Suprapubic skin (tissue), 4 donors: Measurements from ENCODE around the gene TEKT3. TPM values are rescaled to one million over a fixed set of nuclear protein-coding genes. Genes with fewer than 3 reads are reported as not detected.

Source experiments
- DNase-seq, 2 donors: peaks; one replicate each; pipeline ENCODE4 v3.0.0-alpha.2; 2019; ENCODE audit warnings: low spot score in 2 of 2
- H3K27ac ChIP-seq: fragments of 200-600 bp; sonication (generic); one replicate; pipeline ENCODE4 v1.5.1; 2019
- H3K27me3 ChIP-seq: fragments of 200-600 bp; sonication (generic); one replicate; pipeline ENCODE4 v1.5.1; 2019
- H3K36me3 ChIP-seq: fragments of 200-600 bp; sonication (generic); one replicate; pipeline ENCODE4 v1.5.1; 2019
- H3K4me1 ChIP-seq: fragments of 200-600 bp; sonication (generic); one replicate; pipeline ENCODE4 v1.5.1; 2019
- H3K4me3 ChIP-seq: fragments of 200-600 bp; sonication (generic); one replicate; pipeline ENCODE4 v1.5.1; 2019; ENCODE audit warnings: mild to moderate bottlenecking
- H3K9me3 ChIP-seq: fragments of 200-600 bp; sonication (generic); one replicate; pipeline ENCODE4 v1.5.1; 2019
- CTCF ChIP-seq, 2 donors: fragments of 200-600 bp in 1 of 2; fragments of 450-650 bp in 1 of 2; sonication (generic) in 1 of 2; IDR thresholded peaks; one replicate each; pipeline ENCODE4 v1.5.1; 2016 to 2019; ENCODE audit warnings: antibody characterized with exemption in 2 of 2, mild to moderate bottlenecking in 1 of 2, moderate library complexity in 1 of 2
- EP300 ChIP-seq: sonication (generic); formaldehyde crosslinking; IDR thresholded peaks from one replicate; pipeline ENCODE4 v1.6.1; 2017; ENCODE audit warnings: antibody characterized with exemption
- POLR2A ChIP-seq, 2 donors: fragments of 450-650 bp; IDR thresholded peaks; one replicate each; pipeline ENCODE4 v1.6.1; 2017; ENCODE audit warnings: antibody characterized with exemption in 2 of 2, mild to moderate bottlenecking in 2 of 2, moderate library complexity in 2 of 2
- POLR2AphosphoS5 ChIP-seq, 3 donors: sonication (generic); formaldehyde crosslinking; IDR thresholded peaks; one replicate each; pipeline ENCODE4 v1.6.1; 2017; ENCODE audit warnings: antibody characterized with exemption in 3 of 3
- WGBS: methylation state at CpG from one replicate; pipeline ENCODE4 v1.1.5; 2018; 5-methylcytosine and 5-hydroxymethylcytosine counted together
- total RNA-seq, 4 donors: library from RNA; depleted of rRNA; stranded (reverse); fragments of >200 nt; gene quantifications; one replicate each; pipeline ENCODE4 v1.1.0, GENCODE V29; 2016

The TEKT3 gene
- total RNA-seq, result not detected

GRCh38 chr17:15341385-15341849 lies at the start of gene TEKT3:
TSS of gene TEKT3 (minus strand) at chr17:15341597. CDS start at chr17:15331585, 10,012 bp downstream.
- H3K9me3 ChIP-seq, result no peaks in the 10 kb centered on the region
- TF ChIP-seq POLR2AphosphoS5 (IDR thresholded peaks at IDR 0.05) (no peak), EP300 (no peak), POLR2A (IDR thresholded peaks at IDR 0.05) (no peak)
- no peaks in the 10 kb centered on the region for H3K27me3 ChIP-seq
- H3K36me3 ChIP-seq, result no peaks in the 10 kb centered on the region
- peak within 1 kb of the TSS; percentile 41 for H3K4me3 ChIP-seq
- H3K27ac ChIP-seq, result no peak within 1 kb of the TSS
- peaks cover 12% of the 10 kb centered on the region for H3K4me1 ChIP-seq
- DNase-seq, result peak; percentile 89 to 92
- 11% methylated on average over 10 of the region's 36 CpGs for WGBS

- Histone ChIP-seq H3K27me3 (no peaks in the 10 kb centered on the region), H3K9me3 (no peaks in the 10 kb centered on the region), H3K4me3 (no peak overlapping the region), H3K4me1 (peaks cover 32% of the 10 kb centered on the region), H3K27ac (no peak overlapping the region), H3K36me3 (no peaks in the 10 kb centered on the region)
- no peak for TF ChIP-seq POLR2A (IDR thresholded peaks at IDR 0.05)
- TF ChIP-seq CTCF (IDR thresholded peaks at IDR 0.05), result no peak
- no peak for TF ChIP-seq EP300
- no peak for TF ChIP-seq POLR2AphosphoS5 (IDR thresholded peaks at IDR 0.05)
- no peak for DNase-seq
- 82% methylated on average over 8 of the region's 8 CpGs for WGBS
Observed at GRCh38 chr17:15388356-15389041, 47.1 kb upstream of the TEKT3 start.

GRCh38 chr17:15386083-15386482 lies 44.7 kb upstream of the TEKT3 start:
- Histone ChIP-seq H3K27me3 (no peaks in the 10 kb centered on the region), H3K9me3 (no peaks in the 10 kb centered on the region), H3K4me3 (no peak overlapping the region), H3K27ac (no peak overlapping the region), H3K36me3 (no peaks in the 10 kb centered on the region), H3K4me1 (peaks cover 18% of the 10 kb centered on the region)
- no peak for TF ChIP-seq CTCF (IDR thresholded peaks at IDR 0.05)
- TF ChIP-seq EP300, result no peak
- no peak for TF ChIP-seq POLR2A (IDR thresholded peaks at IDR 0.05)
- no peak for TF ChIP-seq POLR2AphosphoS5 (IDR thresholded peaks at IDR 0.05)
- DNase-seq, result no peak
- WGBS, result 87% methylated on average over 4 of the region's 4 CpGs

- Histone ChIP-seq H3K4me1 (peaks cover 18% of the 10 kb centered on the region), H3K27me3 (no peaks in the 10 kb centered on the region), H3K9me3 (no peaks in the 10 kb centered on the region), H3K4me3 (no peak overlapping the region), H3K27ac (no peak overlapping the region), H3K36me3 (no peaks in the 10 kb centered on the region)
- TF ChIP-seq POLR2A (IDR thresholded peaks at IDR 0.05), result no peak
- no peak for TF ChIP-seq EP300
- no peak for TF ChIP-seq CTCF (IDR thresholded peaks at IDR 0.05)
- no peak for TF ChIP-seq POLR2AphosphoS5 (IDR thresholded peaks at IDR 0.05)
- no peak for DNase-seq
- WGBS, result 58% methylated on average over 2 of the region's 2 CpGs
Observed at GRCh38 chr17:15385305-15385704, 43.9 kb upstream of the TEKT3 start.

- Histone ChIP-seq H3K27me3 (no peaks in the 10 kb centered on the region), H3K4me3 (peak overlapping the region; percentile 35), H3K36me3 (no peaks in the 10 kb centered on the region), H3K9me3 (no peaks in the 10 kb centered on the region), H3K4me1 (peaks cover 18% of the 10 kb centered on the region), H3K27ac (peak overlapping the region; percentile 68)
- TF ChIP-seq POLR2A (IDR thresholded peaks at IDR 0.05) (no peak), CTCF (IDR thresholded peaks at IDR 0.05) (no peak), EP300 (no peak), POLR2AphosphoS5 (IDR thresholded peaks at IDR 0.05) (peak in 1 of 3 donors; percentile 15)
- WGBS, result 20% methylated on average over 9 of the region's 9 CpGs
- DNase-seq, result peak in 1 of 2 donors; percentile 75
Observed at GRCh38 chr17:15384142-15384787, 42.9 kb upstream of the TEKT3 start.
